NCI-H446 (cell line): ENCODE results near the gene CD180.
A peak's percentile ranks its signal among the peaks of the same experiment; 100 is the strongest.

Experiments used
- DNase-seq, 2 experiments: peaks; one replicate each; lab custom pipeline; 2025; lab: John Stamatoyannopoulos, UW

The CD180 gene

GRCh38 chr5:67196537-67197059, at the start of gene CD180:
Gene CD180 (minus strand): TSS chr5:67196799. CDS start chr5:67196641, 158 bp downstream.
- DNase-seq = peak; percentile 81 to 94

GRCh38 chr5:67246108-67246507, 49.5 kb upstream of the CD180 start:
- peak; percentile 51 to 80 for DNase-seq

- DNase-seq = no peak
These were observed 48.8 kb upstream of the CD180 start for GRCh38 chr5:67245259-67245846.

- DNase-seq = peak in 1 of 2 experiments; percentile 34
These were observed 47.8 kb upstream of the CD180 start for GRCh38 chr5:67244345-67244793.

GRCh38 chr5:67243944-67244343, 47.3 kb upstream of the CD180 start:
- no peak for DNase-seq

GRCh38 chr5:67243349-67243748, 46.8 kb upstream of the CD180 start:
- DNase-seq = no peak

GRCh38 chr5:67241326-67241725, 44.7 kb upstream of the CD180 start:
- no peak for DNase-seq

- DNase-seq = peak in 1 of 2 experiments; percentile 46
These were observed 44.2 kb upstream of the CD180 start for GRCh38 chr5:67240846-67241245.

- no peak for DNase-seq
These were observed 43.5 kb upstream of the CD180 start for GRCh38 chr5:67240065-67240464.

GRCh38 chr5:67238191-67238590, 41.6 kb upstream of the CD180 start:
- no peak for DNase-seq

GRCh38 chr5:67235399-67236110, 39.0 kb upstream of the CD180 start:
- no peak for DNase-seq

GRCh38 chr5:67234671-67235176, 38.1 kb upstream of the CD180 start:
- DNase-seq = peak; percentile 74 to 79

- DNase-seq = no peak
These were observed 36.5 kb upstream of the CD180 start for GRCh38 chr5:67233075-67233474.

- no peak for DNase-seq
These were observed 26.6 kb upstream of the CD180 start for GRCh38 chr5:67223211-67223610.

GRCh38 chr5:67222243-67223025, 25.8 kb upstream of the CD180 start:
- DNase-seq = no peak

GRCh38 chr5:67221487-67222242, 25.1 kb upstream of the CD180 start:
- DNase-seq = no peak

- no peak for DNase-seq
These were observed 20.0 kb upstream of the CD180 start for GRCh38 chr5:67216564-67216963.

GRCh38 chr5:67215519-67216471, 19.2 kb upstream of the CD180 start:
- no peak for DNase-seq

GRCh38 chr5:67214707-67215447, 18.3 kb upstream of the CD180 start:
- DNase-seq = no peak

- no peak for DNase-seq
These were observed 17.4 kb upstream of the CD180 start for GRCh38 chr5:67214036-67214435.
